Endothelial cell of umbilical vein (primary cell): ENCODE data around the gene LPP. TPM values are rescaled to one million over a fixed set of nuclear protein-coding genes. Genes with fewer than 3 reads are reported as not detected.

Experiments used
- BruUV-seq: library from RNA; stranded (reverse); fragments of 400-500 nt; replicated peaks from 2 replicates; lab custom pipeline; 2021; lab: Mats Ljungman, UMichigan
- CTCF ChIA-PET: fragments of 300-600, 350-600 bp; sonication (Branson Sonifier 250); formaldehyde crosslinking; loops from one replicate; lab custom pipeline; 2021; ENCODE audit warnings: antibody characterized with exemption, inconsistent platforms; lab: Charles Lee
- POLR2A ChIA-PET: fragments of 300-600, 350-600 bp; sonication (Branson Sonifier 250); formaldehyde crosslinking; loops from one replicate; lab custom pipeline; 2021; ENCODE audit warnings: antibody characterized with exemption, inconsistent platforms; lab: Charles Lee
- DNase-seq: peaks from one replicate; pipeline ENCODE4 v3.0.0-alpha.2; 2011; ENCODE audit warnings: low read depth, low spot score
- FAIRE-seq: peaks from 2 replicates; lab custom pipeline; 2011; peaks lifted over from hg19 to GRCh38; lab: Jason Lieb, UNC
- H2AFZ ChIP-seq: 2 replicates; pipeline ENCODE4 v1.6.0; 2012; ENCODE audit warnings: low read depth, low read length, control low read depth, inconsistent platforms
- H3K27ac ChIP-seq: 2 replicates; pipeline ENCODE4 v1.5.1; 2011; ENCODE audit warnings: low read depth, mild to moderate bottlenecking, control low read depth, low read length, moderate library complexity; ENCODE audit not compliant: insufficient read depth
- H3K27me3 ChIP-seq, 2 experiments: 2 replicates each; pipeline versions ENCODE4 v1.6.0 to v1.6.1; 2011; ENCODE audit warnings: low read length in 2 of 2, mixed read lengths in 1 of 2; ENCODE audit not compliant: control insufficient read depth in 2 of 2, insufficient read depth in 2 of 2
- H3K36me3 ChIP-seq, 2 experiments: 2 replicates in 1 of 2; 3 replicates in 1 of 2; pipeline ENCODE4 v1.5.1; 2011; ENCODE audit warnings: low read length in 2 of 2, mild to moderate bottlenecking in 1 of 2, moderate library complexity in 1 of 2; ENCODE audit not compliant: control insufficient read depth in 2 of 2, insufficient read depth in 2 of 2; ENCODE audit errors: extremely low read depth in 1 of 2
- H3K4me1 ChIP-seq: 3 replicates; pipeline ENCODE4 v1.5.1; 2011; ENCODE audit warnings: mild to moderate bottlenecking, low read length; ENCODE audit not compliant: control insufficient read depth, insufficient read depth; ENCODE audit errors: extremely low read depth
- H3K4me2 ChIP-seq: 2 replicates; pipeline ENCODE4 v1.6.1; 2011; ENCODE audit warnings: low read length, control low read depth, mixed read lengths; ENCODE audit not compliant: insufficient read depth
- H3K4me3 ChIP-seq, 3 experiments: fragments of 200-600 bp in 1 of 3; sonication (generic), shearing (Covaris generic) in 1 of 3; replicated peaks in 1 of 3; 2 replicates each; pipeline ENCODE4 v1.5.1; 2011 to 2016; ENCODE audit warnings: control low read depth in 3 of 3, low read length in 3 of 3, mild to moderate bottlenecking in 2 of 3, inconsistent platforms in 1 of 3, low read depth in 1 of 3, moderate library complexity in 1 of 3; ENCODE audit not compliant: insufficient read depth in 1 of 3
- H3K79me2 ChIP-seq: 2 replicates; pipeline ENCODE4 v1.6.0; 2012; ENCODE audit warnings: low read length, inconsistent platforms; ENCODE audit not compliant: control insufficient read depth, insufficient read depth
- H3K9ac ChIP-seq: replicated peaks from 2 replicates; pipeline ENCODE3; 2011; ENCODE audit warnings: low read length, control low read depth; ENCODE audit not compliant: insufficient read depth; ENCODE audit errors: extremely low read depth
- H3K9me1 ChIP-seq: replicated peaks from 3 replicates; pipeline ENCODE4 v1.6.0; 2011; ENCODE audit warnings: mild to moderate bottlenecking, low read length; ENCODE audit not compliant: control insufficient read depth, insufficient read depth; ENCODE audit errors: extremely low read depth
- H3K9me3 ChIP-seq: replicated peaks from 2 replicates; pipeline ENCODE4 v1.5.1; 2012; ENCODE audit warnings: low read length, inconsistent platforms; ENCODE audit not compliant: control insufficient read depth, insufficient read depth
- H4K20me1 ChIP-seq: replicated peaks from 2 replicates; pipeline ENCODE3; 2011; ENCODE audit warnings: mild to moderate bottlenecking, low read length; ENCODE audit not compliant: control insufficient read depth, insufficient read depth; ENCODE audit errors: extremely low read depth
- EZH2 ChIP-seq: IDR thresholded peaks from 2 replicates; pipeline ENCODE4 v1.6.1; 2012; ENCODE audit warnings: borderline replicate concordance, low read depth, mild to moderate bottlenecking, moderate library complexity, low read length, inconsistent platforms; ENCODE audit not compliant: severe bottlenecking
- FOS ChIP-seq: IDR thresholded peaks from 2 replicates; pipeline ENCODE4 v1.6.1; 2011; ENCODE audit warnings: mild to moderate bottlenecking, low read length, moderate library complexity, borderline replicate concordance; ENCODE audit not compliant: insufficient read depth
- GATA2 ChIP-seq: IDR thresholded peaks from 2 replicates; pipeline ENCODE4 v1.7.0; 2011; ENCODE audit warnings: low read depth, mild to moderate bottlenecking, moderate library complexity, mixed read lengths, low read length; ENCODE audit not compliant: insufficient read length, insufficient read depth
- JUN ChIP-seq: IDR thresholded peaks from 2 replicates; pipeline ENCODE4 v1.6.1; 2011; ENCODE audit warnings: borderline replicate concordance, low read depth; ENCODE audit not compliant: insufficient read length, insufficient read depth
- MYC ChIP-seq: IDR thresholded peaks from one replicate; pipeline ENCODE4 v1.6.1; 2011; ENCODE audit warnings: mild to moderate bottlenecking, low read depth, low read length
- POLR2A ChIP-seq: IDR thresholded peaks from 2 replicates; pipeline ENCODE4 v1.6.1; 2012; ENCODE audit warnings: low read depth, mild to moderate bottlenecking, control low read depth, low read length
- POLR2AphosphoS5 ChIP-seq: IDR thresholded peaks from 2 replicates; pipeline ENCODE4 v1.6.1; 2012; ENCODE audit warnings: low read depth, mild to moderate bottlenecking, control low read depth, low read length, moderate library complexity; ENCODE audit not compliant: insufficient read depth
- dilution Hi-C: fragments of 300-500 bp; cut with MboI; formaldehyde crosslinking; loops from one replicate; pipeline ENCODE4 v1.15.0; 2019; ENCODE audit warnings: low sequenced_read_pairs; ENCODE audit not compliant: extremely low pct_ligation_motif_present
- intact Hi-C: fragments of 100-400 bp; cut with micrococcal nuclease; formaldehyde crosslinking; loops from one replicate; pipeline ENCODE4 v1.10.0; 2022
- polyA plus RNA-seq, 4 experiments: library from polyadenylated mRNA; depleted of rRNA in 3 of 4; stranded (reverse) in 3 of 4; unstranded in 1 of 4; fragments of >200 nt; gene quantifications; 2 replicates each; pipeline versions ENCODE4 v1.2.1 to v1.2.3, GENCODE V29; 2011 to 2012; ENCODE audit warnings: missing spikeins in 1 of 4
- total RNA-seq: library from RNA; stranded (reverse); gene quantifications from 2 replicates; pipeline ENCODE4 v1.2.3, GENCODE V29; 2021
- TF ChIP-seq, protein P1 (sequence below), 2 donors: IDR thresholded peaks; 1 replicate in 1 of 2; 2 replicates in 1 of 2; pipeline ENCODE4 v1.5.1; 2011; ENCODE audit warnings: low read length in 2 of 2, mild to moderate bottlenecking in 2 of 2, moderate library complexity in 2 of 2, control low read depth in 1 of 2, inconsistent platforms in 1 of 2, low read depth in 1 of 2; ENCODE audit not compliant: insufficient read depth in 1 of 2; ENCODE audit errors: extremely low read depth in 1 of 2
- TF ChIP-seq, protein P2 (sequence below): IDR thresholded peaks from 2 replicates; pipeline ENCODE4 v1.6.1; 2011; ENCODE audit not compliant: insufficient read depth, insufficient read length

Gene LPP
- total and polyA plus RNA-seq, 2 donors (not counting 3 experiments of a cell fraction or from before 2014, with no cell fraction given), result 16.9 to 153 TPM

DNA sequence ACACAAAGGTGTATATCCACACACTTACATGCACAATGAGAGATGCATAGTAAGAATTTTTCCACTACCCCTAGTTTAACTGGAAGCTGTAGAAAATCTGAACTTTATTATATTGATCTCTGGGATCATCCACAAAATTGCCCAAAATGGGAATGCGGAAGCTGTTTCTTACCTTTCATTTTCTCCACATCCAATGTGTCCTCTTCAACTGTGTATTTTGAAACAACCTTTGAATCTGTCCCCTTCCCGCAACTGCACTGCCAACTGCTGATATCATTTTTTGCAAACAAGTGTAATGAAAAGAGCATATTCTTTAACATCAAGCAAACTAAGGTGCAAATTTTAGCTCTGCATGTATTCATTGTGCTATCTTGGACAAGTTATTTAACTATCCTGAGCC lies 590.2 kb downstream of the LPP start:
- H3K27ac ChIP-seq, result no peak overlapping the region
- dilution Hi-C loops (no loop called here), intact Hi-C loops (loop anchor here (10.0 kb wide), 1 partner anchor 709 kb away; no protein-coding TSS in a partner anchor)
- H3K4me3 ChIP-seq, result no peak overlapping the region
- H3K9me1 ChIP-seq, result no peaks in the 10 kb centered on the region
- H2AFZ ChIP-seq, result no peak overlapping the region
- CTCF ChIA-PET, result interaction anchor here (1.0 to 1.2 kb wide), 2 partner anchors 9 to 1004 kb away, joined by 3 read pairs; no protein-coding TSS in a partner anchor
- no peak overlapping the region for H3K4me2 ChIP-seq
- H3K4me1 ChIP-seq, result no peaks in the 10 kb centered on the region
- FAIRE-seq, result no peak
- H3K9ac ChIP-seq, result no peak overlapping the region
- no peaks in the 10 kb centered on the region for H4K20me1 ChIP-seq
- POLR2A ChIA-PET, result no interaction called here
- no peaks in the 10 kb centered on the region for H3K79me2 ChIP-seq
- no peaks in the 10 kb centered on the region for H3K27me3 ChIP-seq
- BruUV-seq, result no TSS peak
- no peaks in the 10 kb centered on the region for H3K9me3 ChIP-seq
- H3K36me3 ChIP-seq, result no peaks in the 10 kb centered on the region
- TF ChIP-seq JUN (no peak), GATA2 (no peak), POLR2AphosphoS5 (no peak), POLR2A (no peak), EZH2 (no peak), MYC (no peak), FOS (no peak)
- TF ChIP-seq, protein P1, sequence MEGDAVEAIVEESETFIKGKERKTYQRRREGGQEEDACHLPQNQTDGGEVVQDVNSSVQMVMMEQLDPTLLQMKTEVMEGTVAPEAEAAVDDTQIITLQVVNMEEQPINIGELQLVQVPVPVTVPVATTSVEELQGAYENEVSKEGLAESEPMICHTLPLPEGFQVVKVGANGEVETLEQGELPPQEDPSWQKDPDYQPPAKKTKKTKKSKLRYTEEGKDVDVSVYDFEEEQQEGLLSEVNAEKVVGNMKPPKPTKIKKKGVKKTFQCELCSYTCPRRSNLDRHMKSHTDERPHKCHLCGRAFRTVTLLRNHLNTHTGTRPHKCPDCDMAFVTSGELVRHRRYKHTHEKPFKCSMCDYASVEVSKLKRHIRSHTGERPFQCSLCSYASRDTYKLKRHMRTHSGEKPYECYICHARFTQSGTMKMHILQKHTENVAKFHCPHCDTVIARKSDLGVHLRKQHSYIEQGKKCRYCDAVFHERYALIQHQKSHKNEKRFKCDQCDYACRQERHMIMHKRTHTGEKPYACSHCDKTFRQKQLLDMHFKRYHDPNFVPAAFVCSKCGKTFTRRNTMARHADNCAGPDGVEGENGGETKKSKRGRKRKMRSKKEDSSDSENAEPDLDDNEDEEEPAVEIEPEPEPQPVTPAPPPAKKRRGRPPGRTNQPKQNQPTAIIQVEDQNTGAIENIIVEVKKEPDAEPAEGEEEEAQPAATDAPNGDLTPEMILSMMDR (IDR thresholded peaks at IDR 0.05; ENCODE audit: extremely low read depth in 1 of 2, insufficient read depth in 1 of 2, low read depth in 1 of 2, low read length in 2 of 2), result no peak
- TF ChIP-seq, protein P2, sequence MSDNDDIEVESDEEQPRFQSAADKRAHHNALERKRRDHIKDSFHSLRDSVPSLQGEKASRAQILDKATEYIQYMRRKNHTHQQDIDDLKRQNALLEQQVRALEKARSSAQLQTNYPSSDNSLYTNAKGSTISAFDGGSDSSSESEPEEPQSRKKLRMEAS, result no peak
- no peak for DNase-seq
